ENCODE results near the gene RPS13. TPM values are rescaled to one million over a fixed set of nuclear protein-coding genes. Genes with fewer than 3 reads are reported as not detected.
"Not testable (repeated sequence)": the region's sequence is repeated elsewhere in the genome, so short reads cannot be mapped to it uniquely, and the experiment has no call there.

Gene RPS13
- total and polyA plus RNA-seq, 10 of the 15 experiments (the other 5 are each of a cell fraction or from before 2014, with no cell fraction given) = 1,514 to 4,753 (median 1,995) TPM

DNA sequence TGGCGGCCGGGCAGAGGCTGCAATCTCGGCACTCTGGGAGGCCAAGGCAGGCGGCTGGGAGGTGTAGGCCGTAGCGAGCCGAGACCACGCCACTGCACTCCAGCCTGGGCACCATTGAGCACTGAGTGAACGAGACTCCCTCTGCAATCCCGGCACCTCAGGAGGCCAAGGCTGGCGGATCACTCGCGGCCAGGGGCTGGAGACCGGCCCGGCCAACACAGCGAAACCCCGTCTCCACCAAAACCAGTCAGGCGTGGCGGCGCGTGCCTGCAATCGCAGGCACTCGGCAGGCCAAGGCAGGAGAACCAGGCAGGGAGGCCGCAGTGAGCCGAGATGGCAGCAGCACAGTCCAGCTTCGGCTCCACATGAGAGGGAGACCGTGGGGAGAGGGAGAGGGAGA is 26.3 kb downstream of the RPS13 start:
- H3K4me1 ChIP-seq (ENCODE audit: control insufficient read depth, insufficient read depth, low read length); H3K79me2 ChIP-seq (ENCODE audit: control insufficient read depth, insufficient read depth, low read length); H3K27ac ChIP-seq (ENCODE audit: control insufficient read depth, insufficient read depth); H3K9me3 ChIP-seq (replicated peaks; ENCODE audit: control insufficient read depth, insufficient read depth, low read length); BruUV-seq (replicated peaks); H3K4me2 ChIP-seq (ENCODE audit: control insufficient read depth, insufficient read depth); CTCF ChIA-PET; H3K36me3 ChIP-seq (ENCODE audit: control insufficient read depth in 2 of 2, insufficient read depth in 2 of 2, low read length in 1 of 2); H3K9ac ChIP-seq (ENCODE audit: control insufficient read depth, insufficient read depth, low read length); RAD21 ChIA-PET (ENCODE audit: unreplicated experiment); FAIRE-seq; H4K20me1 ChIP-seq (ENCODE audit: control insufficient read depth, insufficient read depth); SMC1A ChIA-PET (ENCODE audit: uncharacterized antibody, unreplicated experiment); intact Hi-C loops (cut with micrococcal nuclease; ENCODE audit: unreplicated experiment); H3K4me3 ChIP-seq; H2AFZ ChIP-seq (ENCODE audit: control insufficient read depth, low read depth, low read length); H3K27me3 ChIP-seq (replicated peaks in 1 of 2; ENCODE audit: control insufficient read depth in 2 of 2, insufficient read depth in 2 of 2, low read length in 1 of 2); POLR2A ChIA-PET; in situ Hi-C loops (cut with MboI); DNase-seq (ENCODE audit: low read depth, low spot score); ATAC-seq: not testable (repeated sequence)
- 95% methylated on average over 14 of the region's 27 CpGs for WGBS (ENCODE audit: insufficient coverage, insufficient replicate concordance, low lambda C conversion rate, missing lambda C conversion rate)

DNA sequence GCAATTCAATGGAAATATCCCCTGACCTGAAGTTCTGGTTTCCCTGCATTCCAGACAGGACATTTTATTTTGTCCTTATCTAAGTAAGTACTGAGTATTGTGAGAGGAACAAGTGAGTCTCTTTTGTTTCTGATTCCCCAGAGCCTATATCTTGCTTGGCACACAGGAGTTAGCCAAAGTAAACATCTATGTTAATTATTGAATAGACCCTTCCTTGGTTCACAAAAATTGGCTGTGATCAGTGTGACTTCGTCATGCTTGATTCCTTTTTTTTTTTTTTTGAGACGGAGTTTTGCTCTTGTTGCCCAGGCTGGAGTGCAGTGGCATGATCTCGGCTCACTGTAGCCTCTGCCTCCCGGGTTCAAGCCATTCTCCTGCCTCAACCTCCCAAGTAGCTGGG is 29.0 kb downstream of the RPS13 start:
- CTCF ChIA-PET; SMC1A ChIA-PET (ENCODE audit: uncharacterized antibody, unreplicated experiment); intact Hi-C loops (cut with micrococcal nuclease; ENCODE audit: unreplicated experiment); DNase-seq (ENCODE audit: low read depth, low spot score); H3K4me1 ChIP-seq (ENCODE audit: control insufficient read depth, insufficient read depth, low read length); BruUV-seq (replicated peaks); in situ Hi-C loops (cut with MboI); H3K4me2 ChIP-seq (ENCODE audit: control insufficient read depth, insufficient read depth); H3K36me3 ChIP-seq (ENCODE audit: control insufficient read depth in 2 of 2, insufficient read depth in 2 of 2, low read length in 1 of 2); H4K20me1 ChIP-seq (ENCODE audit: control insufficient read depth, insufficient read depth); H3K27me3 ChIP-seq (replicated peaks in 1 of 2; ENCODE audit: control insufficient read depth in 2 of 2, insufficient read depth in 2 of 2, low read length in 1 of 2); FAIRE-seq; H3K4me3 ChIP-seq; H2AFZ ChIP-seq (ENCODE audit: control insufficient read depth, low read depth, low read length); H3K9me3 ChIP-seq (replicated peaks; ENCODE audit: control insufficient read depth, insufficient read depth, low read length); RAD21 ChIA-PET (ENCODE audit: unreplicated experiment); ATAC-seq; H3K79me2 ChIP-seq (ENCODE audit: control insufficient read depth, insufficient read depth, low read length); H3K27ac ChIP-seq (ENCODE audit: control insufficient read depth, insufficient read depth); H3K9ac ChIP-seq (ENCODE audit: control insufficient read depth, insufficient read depth, low read length): not testable (repeated sequence)
- WGBS (ENCODE audit: insufficient coverage, insufficient replicate concordance, low lambda C conversion rate, missing lambda C conversion rate) = 64% methylated on average over 4 of the region's 4 CpGs
- POLR2A ChIA-PET = interaction anchor here (0.6 kb wide), 1 partner anchor 11 kb away, joined by 5 read pairs; no protein-coding TSS in a partner anchor

- no peaks in the 10 kb centered on the region for H3K4me1 ChIP-seq (ENCODE audit: control insufficient read depth, insufficient read depth, low read length)
- no peak overlapping the region for H3K9ac ChIP-seq (ENCODE audit: control insufficient read depth, insufficient read depth, low read length)
- no peaks in the 10 kb centered on the region for H3K9me3 ChIP-seq (replicated peaks; ENCODE audit: control insufficient read depth, insufficient read depth, low read length)
- RAD21 ChIA-PET (ENCODE audit: unreplicated experiment) = no interaction called here
- no peaks in the 10 kb centered on the region for H3K79me2 ChIP-seq (ENCODE audit: control insufficient read depth, insufficient read depth, low read length)
- no peak overlapping the region for H3K4me3 ChIP-seq
- intact Hi-C loops (cut with micrococcal nuclease; ENCODE audit: unreplicated experiment) (no loop called here), in situ Hi-C loops (cut with MboI) (no loop called here)
- no peak overlapping the region for H3K4me2 ChIP-seq (ENCODE audit: control insufficient read depth, insufficient read depth)
- 54% methylated on average over 5 of the region's 5 CpGs for WGBS (ENCODE audit: insufficient coverage, insufficient replicate concordance, low lambda C conversion rate, missing lambda C conversion rate)
- H3K27me3 ChIP-seq (replicated peaks in 1 of 2; ENCODE audit: control insufficient read depth in 2 of 2, insufficient read depth in 2 of 2, low read length in 1 of 2) = no peaks in the 10 kb centered on the region
- ATAC-seq = no peak
- CTCF ChIA-PET = interaction anchor here (1.3 kb wide), 1 partner anchor 99 kb away, joined by 3 read pairs; no protein-coding TSS in a partner anchor
- SMC1A ChIA-PET (ENCODE audit: uncharacterized antibody, unreplicated experiment) = no interaction called here
- no peak for DNase-seq (ENCODE audit: low read depth, low spot score)
- no peak overlapping the region for H2AFZ ChIP-seq (ENCODE audit: control insufficient read depth, low read depth, low read length)
- FAIRE-seq = no peak
- H3K36me3 ChIP-seq (ENCODE audit: control insufficient read depth in 2 of 2, insufficient read depth in 2 of 2, low read length in 1 of 2) = no peaks in the 10 kb centered on the region
- H4K20me1 ChIP-seq (ENCODE audit: control insufficient read depth, insufficient read depth) = no peaks in the 10 kb centered on the region
- POLR2A ChIA-PET = interaction anchor here (0.6 kb wide), 1 partner anchor 32 kb away, joined by 3 read pairs; no protein-coding TSS in a partner anchor
- no peak overlapping the region for H3K27ac ChIP-seq (ENCODE audit: control insufficient read depth, insufficient read depth)
- no TSS peak for BruUV-seq (replicated peaks)
- TF ChIP-seq SMAD1 (IDR thresholded peaks at IDR 0.05; ENCODE audit: low read depth, partially characterized antibody) (no peak), CHD4 (IDR thresholded peaks at IDR 0.05) (no peak)
- TF ChIP-seq, protein P1, sequence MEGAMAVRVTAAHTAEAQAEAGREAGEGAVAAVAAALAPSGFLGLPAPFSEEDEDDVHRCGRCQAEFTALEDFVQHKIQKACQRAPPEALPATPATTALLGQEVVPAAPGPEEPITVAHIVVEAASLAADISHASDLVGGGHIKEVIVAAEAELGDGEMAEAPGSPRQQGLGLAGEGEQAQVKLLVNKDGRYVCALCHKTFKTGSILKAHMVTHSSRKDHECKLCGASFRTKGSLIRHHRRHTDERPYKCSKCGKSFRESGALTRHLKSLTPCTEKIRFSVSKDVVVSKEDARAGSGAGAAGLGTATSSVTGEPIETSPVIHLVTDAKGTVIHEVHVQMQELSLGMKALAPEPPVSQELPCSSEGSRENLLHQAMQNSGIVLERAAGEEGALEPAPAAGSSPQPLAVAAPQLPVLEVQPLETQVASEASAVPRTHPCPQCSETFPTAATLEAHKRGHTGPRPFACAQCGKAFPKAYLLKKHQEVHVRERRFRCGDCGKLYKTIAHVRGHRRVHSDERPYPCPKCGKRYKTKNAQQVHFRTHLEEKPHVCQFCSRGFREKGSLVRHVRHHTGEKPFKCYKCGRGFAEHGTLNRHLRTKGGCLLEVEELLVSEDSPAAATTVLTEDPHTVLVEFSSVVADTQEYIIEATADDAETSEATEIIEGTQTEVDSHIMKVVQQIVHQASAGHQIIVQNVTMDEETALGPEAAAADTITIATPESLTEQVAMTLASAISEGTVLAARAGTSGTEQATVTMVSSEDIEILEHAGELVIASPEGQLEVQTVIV (IDR thresholded peaks at IDR 0.05; ENCODE audit: borderline replicate concordance, partially characterized antibody) = no peak
Measured at GRCh38 chr11:17046690-17047089, 30.8 kb downstream of the RPS13 start.
